GM23338 (cell line): Measurements from ENCODE around the gene CLDN6.

Experiments used
- EZH2 ChIP-seq: fragments of 200-600 bp; sonication (generic); IDR thresholded peaks from one replicate; pipeline ENCODE4 v1.8.0; 2017; ENCODE audit warnings: antibody characterized with exemption, mild to moderate bottlenecking, low read depth; ENCODE audit not compliant: unreplicated experiment
- EZH2phosphoT487 ChIP-seq: fragments of 200-600 bp; sonication (generic); IDR thresholded peaks from one replicate; pipeline ENCODE4 v1.8.1; 2018; ENCODE audit warnings: antibody characterized with exemption; ENCODE audit not compliant: unreplicated experiment
- JUNB ChIP-seq: IDR thresholded peaks from one replicate; pipeline ENCODE4 v1.6.1; 2016; ENCODE audit warnings: antibody characterized with exemption; ENCODE audit not compliant: unreplicated experiment
- POLR2AphosphoS5 ChIP-seq: IDR thresholded peaks from 2 replicates; pipeline ENCODE4 v1.6.1; 2016; ENCODE audit warnings: antibody characterized with exemption, low read depth
- TF ChIP-seq, protein P1 (sequence below), 2 experiments: fragments of 200-600 bp in 1 of 2; sonication (generic) in 1 of 2; conservative IDR thresholded peaks; 2 replicates each; pipeline versions ENCODE4 v1.5.1 to v1.6.1; 2016 to 2017; ENCODE audit warnings: antibody characterized with exemption in 2 of 2, low read depth in 2 of 2, mild to moderate bottlenecking in 2 of 2, moderate library complexity in 1 of 2
- TF ChIP-seq, protein P2 (sequence below): IDR thresholded peaks from one replicate; pipeline ENCODE4 v1.6.1; 2018; ENCODE audit warnings: antibody characterized with exemption; ENCODE audit not compliant: unreplicated experiment

DNA sequence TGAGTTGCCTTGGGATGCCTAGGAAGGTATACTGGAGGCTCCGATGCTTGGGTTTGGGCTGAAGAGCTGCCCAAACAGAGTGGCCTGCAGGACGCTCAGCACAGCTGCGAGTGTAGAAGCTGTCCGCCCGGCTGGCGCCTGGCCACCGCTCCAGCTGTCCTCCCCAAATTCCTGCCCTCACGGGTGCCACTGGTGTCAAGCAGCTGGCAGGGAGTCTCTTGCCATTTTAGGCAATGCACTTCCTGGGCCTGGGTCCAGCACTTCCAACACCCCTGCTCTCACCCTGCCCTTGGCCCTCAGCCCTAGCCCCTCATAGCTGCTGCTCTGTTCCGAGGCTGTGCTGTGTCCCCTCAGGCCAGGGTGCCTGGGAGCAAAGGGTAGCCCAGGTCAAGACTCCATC lies 32.5 kb downstream of the CLDN6 start:
- TF ChIP-seq, protein P1, sequence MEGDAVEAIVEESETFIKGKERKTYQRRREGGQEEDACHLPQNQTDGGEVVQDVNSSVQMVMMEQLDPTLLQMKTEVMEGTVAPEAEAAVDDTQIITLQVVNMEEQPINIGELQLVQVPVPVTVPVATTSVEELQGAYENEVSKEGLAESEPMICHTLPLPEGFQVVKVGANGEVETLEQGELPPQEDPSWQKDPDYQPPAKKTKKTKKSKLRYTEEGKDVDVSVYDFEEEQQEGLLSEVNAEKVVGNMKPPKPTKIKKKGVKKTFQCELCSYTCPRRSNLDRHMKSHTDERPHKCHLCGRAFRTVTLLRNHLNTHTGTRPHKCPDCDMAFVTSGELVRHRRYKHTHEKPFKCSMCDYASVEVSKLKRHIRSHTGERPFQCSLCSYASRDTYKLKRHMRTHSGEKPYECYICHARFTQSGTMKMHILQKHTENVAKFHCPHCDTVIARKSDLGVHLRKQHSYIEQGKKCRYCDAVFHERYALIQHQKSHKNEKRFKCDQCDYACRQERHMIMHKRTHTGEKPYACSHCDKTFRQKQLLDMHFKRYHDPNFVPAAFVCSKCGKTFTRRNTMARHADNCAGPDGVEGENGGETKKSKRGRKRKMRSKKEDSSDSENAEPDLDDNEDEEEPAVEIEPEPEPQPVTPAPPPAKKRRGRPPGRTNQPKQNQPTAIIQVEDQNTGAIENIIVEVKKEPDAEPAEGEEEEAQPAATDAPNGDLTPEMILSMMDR (conservative IDR thresholded peaks at IDR 0.05; ENCODE audit: low read depth in 2 of 2): no peak
- TF ChIP-seq EZH2 (no peak), JUNB (no peak), POLR2AphosphoS5 (no peak), EZH2phosphoT487 (no peak)
- TF ChIP-seq, protein P2, sequence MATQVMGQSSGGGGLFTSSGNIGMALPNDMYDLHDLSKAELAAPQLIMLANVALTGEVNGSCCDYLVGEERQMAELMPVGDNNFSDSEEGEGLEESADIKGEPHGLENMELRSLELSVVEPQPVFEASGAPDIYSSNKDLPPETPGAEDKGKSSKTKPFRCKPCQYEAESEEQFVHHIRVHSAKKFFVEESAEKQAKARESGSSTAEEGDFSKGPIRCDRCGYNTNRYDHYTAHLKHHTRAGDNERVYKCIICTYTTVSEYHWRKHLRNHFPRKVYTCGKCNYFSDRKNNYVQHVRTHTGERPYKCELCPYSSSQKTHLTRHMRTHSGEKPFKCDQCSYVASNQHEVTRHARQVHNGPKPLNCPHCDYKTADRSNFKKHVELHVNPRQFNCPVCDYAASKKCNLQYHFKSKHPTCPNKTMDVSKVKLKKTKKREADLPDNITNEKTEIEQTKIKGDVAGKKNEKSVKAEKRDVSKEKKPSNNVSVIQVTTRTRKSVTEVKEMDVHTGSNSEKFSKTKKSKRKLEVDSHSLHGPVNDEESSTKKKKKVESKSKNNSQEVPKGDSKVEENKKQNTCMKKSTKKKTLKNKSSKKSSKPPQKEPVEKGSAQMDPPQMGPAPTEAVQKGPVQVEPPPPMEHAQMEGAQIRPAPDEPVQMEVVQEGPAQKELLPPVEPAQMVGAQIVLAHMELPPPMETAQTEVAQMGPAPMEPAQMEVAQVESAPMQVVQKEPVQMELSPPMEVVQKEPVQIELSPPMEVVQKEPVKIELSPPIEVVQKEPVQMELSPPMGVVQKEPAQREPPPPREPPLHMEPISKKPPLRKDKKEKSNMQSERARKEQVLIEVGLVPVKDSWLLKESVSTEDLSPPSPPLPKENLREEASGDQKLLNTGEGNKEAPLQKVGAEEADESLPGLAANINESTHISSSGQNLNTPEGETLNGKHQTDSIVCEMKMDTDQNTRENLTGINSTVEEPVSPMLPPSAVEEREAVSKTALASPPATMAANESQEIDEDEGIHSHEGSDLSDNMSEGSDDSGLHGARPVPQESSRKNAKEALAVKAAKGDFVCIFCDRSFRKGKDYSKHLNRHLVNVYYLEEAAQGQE: no peak
